Central memory CD8-positive, alpha-beta T cell (primary cell): ENCODE data around the gene HPSE2.
A peak's percentile ranks its signal among the peaks of the same experiment; 100 is the strongest.

Experiments used
- ATAC-seq: fragments of 150-1000 bp; cut with Tn5 transposase; replicated peaks from 2 replicates; pipeline ENCODE4 v1.10.0; 2022; ENCODE audit warnings: mild to moderate bottlenecking, moderate FRiP score, moderate number of reproducible peaks; ENCODE audit not compliant: poor library complexity, severe bottlenecking; ENCODE audit errors: extremely low read depth
- DNase-seq, 2 donors: peaks; one replicate each; pipeline ENCODE4 v3.0.0; 2021; ENCODE audit warnings: low spot score in 2 of 2
- H3K27ac Mint-ChIP-seq: one replicate; pipeline ENCODE4 v1.8.0; 2022; ENCODE audit warnings: low read depth, mild to moderate bottlenecking, moderate library complexity, mixed read lengths
- H3K27me3 Mint-ChIP-seq: one replicate; pipeline ENCODE4 v1.8.0; 2022; ENCODE audit warnings: mixed read lengths
- H3K36me3 Mint-ChIP-seq: one replicate; pipeline ENCODE4 v1.8.0; 2022; ENCODE audit warnings: mild to moderate bottlenecking, moderate library complexity, mixed read lengths; ENCODE audit not compliant: insufficient read depth
- H3K4me1 Mint-ChIP-seq: one replicate; pipeline ENCODE4 v1.8.0; 2022; ENCODE audit warnings: mixed read lengths
- H3K4me3 Mint-ChIP-seq: one replicate; pipeline ENCODE4 v1.8.0; 2022; ENCODE audit warnings: mild to moderate bottlenecking, moderate library complexity, mixed read lengths
- H3K9me3 Mint-ChIP-seq: one replicate; pipeline ENCODE4 v1.8.0; 2022; ENCODE audit warnings: mixed read lengths

The HPSE2 gene

GRCh38 chr10:98433881-98434732, 801.5 kb downstream of the HPSE2 start:
- peak in 1 of 2 donors; percentile 8 for DNase-seq
- no peaks in the 10 kb centered on the region for H3K27me3 Mint-ChIP-seq
- peaks cover 39% of the 10 kb centered on the region for H3K36me3 Mint-ChIP-seq
- H3K9me3 Mint-ChIP-seq, result no peaks in the 10 kb centered on the region
- no peak for ATAC-seq
- H3K27ac Mint-ChIP-seq, result no peak overlapping the region
- no peak overlapping the region for H3K4me3 Mint-ChIP-seq
- H3K4me1 Mint-ChIP-seq, result peaks cover 17% of the 10 kb centered on the region

GRCh38 chr10:98433371-98433770, 802.3 kb downstream of the HPSE2 start:
- Mint-ChIP-seq H3K27ac (no peak overlapping the region), H3K36me3 (peaks cover 36% of the 10 kb centered on the region), H3K4me3 (no peak overlapping the region), H3K4me1 (peaks cover 13% of the 10 kb centered on the region), H3K9me3 (no peaks in the 10 kb centered on the region), H3K27me3 (no peaks in the 10 kb centered on the region)
- DNase-seq (no peak), ATAC-seq (no peak)

GRCh38 chr10:98432330-98432729, 803.3 kb downstream of the HPSE2 start:
- Mint-ChIP-seq H3K9me3 (no peaks in the 10 kb centered on the region), H3K27me3 (no peaks in the 10 kb centered on the region), H3K4me3 (no peak overlapping the region), H3K4me1 (peaks cover 6% of the 10 kb centered on the region), H3K36me3 (peaks cover 34% of the 10 kb centered on the region), H3K27ac (no peak overlapping the region)
- no peak for ATAC-seq
- no peak for DNase-seq

- no peak for ATAC-seq
- no peak overlapping the region for H3K27ac Mint-ChIP-seq
- peak; percentile 4 for DNase-seq
- no peaks in the 10 kb centered on the region for H3K9me3 Mint-ChIP-seq
- H3K4me3 Mint-ChIP-seq, result no peak overlapping the region
- H3K4me1 Mint-ChIP-seq, result peaks cover 6% of the 10 kb centered on the region
- peaks cover 35% of the 10 kb centered on the region for H3K36me3 Mint-ChIP-seq
- no peaks in the 10 kb centered on the region for H3K27me3 Mint-ChIP-seq
Observed at GRCh38 chr10:98431016-98431415, 804.6 kb downstream of the HPSE2 start.

GRCh38 chr10:98430427-98430826, 805.2 kb downstream of the HPSE2 start:
- H3K36me3 Mint-ChIP-seq, result peaks cover 35% of the 10 kb centered on the region
- H3K27ac Mint-ChIP-seq, result no peak overlapping the region
- DNase-seq (peak in 1 of 2 donors; percentile 6), ATAC-seq (no peak)
- no peak overlapping the region for H3K4me3 Mint-ChIP-seq
- peaks cover 6% of the 10 kb centered on the region for H3K4me1 Mint-ChIP-seq
- H3K27me3 Mint-ChIP-seq, result no peaks in the 10 kb centered on the region
- H3K9me3 Mint-ChIP-seq, result no peaks in the 10 kb centered on the region

GRCh38 chr10:98429320-98430072, 806.2 kb downstream of the HPSE2 start:
- ATAC-seq, result no peak
- Mint-ChIP-seq H3K9me3 (no peaks in the 10 kb centered on the region), H3K36me3 (peaks cover 30% of the 10 kb centered on the region), H3K27ac (no peak overlapping the region), H3K4me1 (peaks cover 6% of the 10 kb centered on the region), H3K27me3 (no peaks in the 10 kb centered on the region), H3K4me3 (no peak overlapping the region)
- DNase-seq, result peak in 1 of 2 donors; percentile 7

- Mint-ChIP-seq H3K4me1 (peaks cover 6% of the 10 kb centered on the region), H3K27me3 (no peaks in the 10 kb centered on the region), H3K36me3 (peaks cover 21% of the 10 kb centered on the region), H3K4me3 (no peak overlapping the region), H3K9me3 (no peaks in the 10 kb centered on the region), H3K27ac (no peak overlapping the region)
- ATAC-seq, result no peak
- DNase-seq, result peak in 1 of 2 donors; percentile 2
Observed at GRCh38 chr10:98427011-98427515, 808.6 kb downstream of the HPSE2 start.

GRCh38 chr10:98425511-98426352, 809.9 kb downstream of the HPSE2 start:
- DNase-seq, result peak in 1 of 2 donors; percentile 34
- Mint-ChIP-seq H3K36me3 (peaks cover 20% of the 10 kb centered on the region), H3K27ac (no peak overlapping the region), H3K4me3 (no peak overlapping the region), H3K9me3 (no peaks in the 10 kb centered on the region), H3K4me1 (peaks cover 3% of the 10 kb centered on the region), H3K27me3 (no peaks in the 10 kb centered on the region)
- no peak for ATAC-seq

GRCh38 chr10:98424295-98425254, 811.1 kb downstream of the HPSE2 start:
- ATAC-seq, result no peak

GRCh38 chr10:98423691-98424120, 811.9 kb downstream of the HPSE2 start:
- Mint-ChIP-seq H3K4me1 (no peaks in the 10 kb centered on the region), H3K4me3 (no peak overlapping the region), H3K9me3 (no peaks in the 10 kb centered on the region), H3K36me3 (peaks cover 19% of the 10 kb centered on the region), H3K27me3 (no peaks in the 10 kb centered on the region), H3K27ac (no peak overlapping the region)
- DNase-seq (no peak), ATAC-seq (no peak)

More at GRCh38 chr10:98424295-98425254, 811.1 kb downstream of the HPSE2 start:
- Mint-ChIP-seq H3K4me3 (no peak overlapping the region), H3K9me3 (no peaks in the 10 kb centered on the region), H3K27me3 (no peaks in the 10 kb centered on the region), H3K36me3 (peaks cover 14% of the 10 kb centered on the region), H3K4me1 (no peaks in the 10 kb centered on the region), H3K27ac (no peak overlapping the region)
- DNase-seq, result no peak

GRCh38 chr10:98422182-98422581, 813.5 kb downstream of the HPSE2 start:
- Mint-ChIP-seq H3K4me3 (no peak overlapping the region), H3K27me3 (no peaks in the 10 kb centered on the region), H3K27ac (no peak overlapping the region), H3K9me3 (no peaks in the 10 kb centered on the region), H3K4me1 (no peaks in the 10 kb centered on the region), H3K36me3 (peaks cover 21% of the 10 kb centered on the region)
- ATAC-seq (no peak), DNase-seq (no peak)
